Keratinocyte (primary cell): ENCODE results near the gene CENPH. TPM values are rescaled to one million over a fixed set of nuclear protein-coding genes. Genes with fewer than 3 reads are reported as not detected.

Experiments used
- DNase-seq: peaks from one replicate; pipeline ENCODE4 v3.0.0-alpha.2; 2011; ENCODE audit warnings: low read depth, missing footprints, low spot score
- FAIRE-seq: peaks from 2 replicates; lab custom pipeline; 2011; peaks lifted over from hg19 to GRCh38; lab: Jason Lieb, UNC
- H2AFZ ChIP-seq: 2 replicates; pipeline ENCODE4 v1.6.0; 2012; ENCODE audit warnings: low read length, control low read depth, inconsistent platforms; ENCODE audit not compliant: control insufficient read depth
- H3K27ac ChIP-seq: 2 replicates; pipeline ENCODE4 v1.5.1; 2011; ENCODE audit warnings: low read length; ENCODE audit not compliant: control insufficient read depth, insufficient read depth
- H3K27me3 ChIP-seq: 3 replicates; pipeline ENCODE4 v1.6.0; 2011; ENCODE audit warnings: low read length; ENCODE audit not compliant: control insufficient read depth, insufficient read depth; ENCODE audit errors: extremely low read depth
- H3K36me3 ChIP-seq, 2 experiments: 2 replicates in 1 of 2; 3 replicates in 1 of 2; pipeline ENCODE4 v1.5.1; 2011; ENCODE audit warnings: low read length in 2 of 2, mild to moderate bottlenecking in 1 of 2; ENCODE audit not compliant: control insufficient read depth in 2 of 2, insufficient read depth in 2 of 2; ENCODE audit errors: extremely low read depth in 1 of 2
- H3K4me1 ChIP-seq: 3 replicates; pipeline ENCODE4 v1.5.1; 2011; ENCODE audit warnings: low read length; ENCODE audit not compliant: control insufficient read depth, insufficient read depth; ENCODE audit errors: extremely low read depth
- H3K4me2 ChIP-seq: 3 replicates; pipeline ENCODE4 v1.6.0; 2011; ENCODE audit warnings: low read depth, low read length; ENCODE audit not compliant: control insufficient read depth, insufficient read depth; ENCODE audit errors: extremely low read depth
- H3K4me3 ChIP-seq, 3 experiments: fragments of 200-600 bp in 1 of 3; sonication (generic) in 1 of 3; 2 replicates in 2 of 3; 3 replicates in 1 of 3; pipeline ENCODE4 v1.5.1; 2011 to 2016; ENCODE audit warnings: low read length in 3 of 3, mild to moderate bottlenecking in 3 of 3, control low read depth in 2 of 3, inconsistent platforms in 1 of 3, low read depth in 1 of 3, mixed read lengths in 1 of 3, mixed run types in 1 of 3, moderate library complexity in 1 of 3; ENCODE audit not compliant: control insufficient read depth in 2 of 3, insufficient read depth in 2 of 3; ENCODE audit errors: extremely low read depth in 1 of 3
- H3K79me2 ChIP-seq: 2 replicates; pipeline ENCODE4 v1.6.0; 2012; ENCODE audit warnings: low read length; ENCODE audit not compliant: control insufficient read depth, insufficient read depth
- H3K9ac ChIP-seq: 3 replicates; pipeline ENCODE4 v1.6.0; 2011; ENCODE audit warnings: low read length; ENCODE audit not compliant: control insufficient read depth, insufficient read depth; ENCODE audit errors: extremely low read depth
- H3K9me1 ChIP-seq: 3 replicates; pipeline ENCODE4 v1.6.0; 2011; ENCODE audit warnings: low read length; ENCODE audit not compliant: control insufficient read depth, insufficient read depth; ENCODE audit errors: extremely low read depth
- H3K9me3 ChIP-seq: 2 replicates; pipeline ENCODE4 v1.5.1; 2012; ENCODE audit warnings: low read depth, low read length; ENCODE audit not compliant: control insufficient read depth
- H4K20me1 ChIP-seq: 3 replicates; pipeline ENCODE4 v1.6.0; 2011; ENCODE audit warnings: low read length; ENCODE audit not compliant: control insufficient read depth, insufficient read depth; ENCODE audit errors: extremely low read depth
- EZH2 ChIP-seq: IDR thresholded peaks from one replicate; pipeline ENCODE4 v1.6.1; 2012; ENCODE audit warnings: inconsistent platforms, mild to moderate bottlenecking, low read length, moderate library complexity
- dilution Hi-C: fragments of 300-500 bp; cut with MboI; formaldehyde crosslinking; loops from one replicate; pipeline ENCODE4 v1.7.0; 2020; ENCODE audit warnings: low sequenced_read_pairs; ENCODE audit not compliant: extremely low pct_ligation_motif_present
- polyA plus RNA-seq, 5 experiments: library from polyadenylated mRNA; depleted of rRNA in 3 of 5; stranded (reverse) in 3 of 5; stranded (forward) in 1 of 5; unstranded in 1 of 5; fragments of >200 nt; gene quantifications; 1 replicate in 1 of 5; 2 replicates in 3 of 5; 3 replicates in 1 of 5; pipeline versions ENCODE4 v1.2.1 to v1.2.3, GENCODE V29; 2011 to 2012; ENCODE audit warnings: missing spikeins in 2 of 5, low read depth in 1 of 5, low replicate concordance in 1 of 5
- TF ChIP-seq, protein P1 (sequence below), 3 experiments: IDR thresholded peaks in 1 of 3; conservative IDR thresholded peaks in 1 of 3; optimal IDR thresholded peaks in 1 of 3; 2 replicates in 2 of 3; 3 replicates in 1 of 3; pipeline versions ENCODE3 to v1.5.1; 2011; ENCODE audit warnings: low read length in 3 of 3, mild to moderate bottlenecking in 3 of 3, moderate library complexity in 2 of 3, control low read depth in 1 of 3, inconsistent platforms in 1 of 3; ENCODE audit not compliant: insufficient read depth in 2 of 3; ENCODE audit errors: extremely low read depth in 1 of 3

The CENPH gene
- polyA plus RNA-seq, 1 donor (not counting 4 experiments of a cell fraction or from before 2014, with no cell fraction given) = 13.4 TPM

DNA sequence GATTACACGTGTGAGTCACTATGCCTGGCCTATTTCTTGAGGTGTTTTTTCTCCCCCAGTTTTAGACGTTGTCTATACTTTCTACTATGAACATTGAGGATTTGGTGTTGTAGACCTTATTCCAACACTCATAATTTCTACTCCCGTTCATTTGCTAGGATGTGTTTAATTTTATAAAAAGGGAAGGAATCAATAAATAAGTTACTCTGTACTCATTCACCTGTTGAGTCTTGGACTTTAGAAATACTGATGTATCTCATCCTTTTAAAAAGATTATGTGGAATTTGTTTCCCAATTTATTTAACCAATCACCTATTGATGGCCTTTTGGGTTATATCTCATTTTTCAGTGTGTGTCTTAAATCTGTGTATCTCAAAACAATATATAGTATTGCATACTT, 48.5 kb downstream of the CENPH start:
- peaks cover 4 to 21% of the 10 kb centered on the region in 2 experiments for H3K36me3 ChIP-seq
- peak overlapping the region; percentile 93 for H3K4me2 ChIP-seq
- peaks cover 63% of the 10 kb centered on the region for H3K79me2 ChIP-seq
- no peak for FAIRE-seq
- H3K4me3 ChIP-seq = no peak overlapping the region
- H3K9me1 ChIP-seq = no peaks in the 10 kb centered on the region
- no peaks in the 10 kb centered on the region for H4K20me1 ChIP-seq
- H3K27me3 ChIP-seq = no peaks in the 10 kb centered on the region
- TF ChIP-seq, protein P1, sequence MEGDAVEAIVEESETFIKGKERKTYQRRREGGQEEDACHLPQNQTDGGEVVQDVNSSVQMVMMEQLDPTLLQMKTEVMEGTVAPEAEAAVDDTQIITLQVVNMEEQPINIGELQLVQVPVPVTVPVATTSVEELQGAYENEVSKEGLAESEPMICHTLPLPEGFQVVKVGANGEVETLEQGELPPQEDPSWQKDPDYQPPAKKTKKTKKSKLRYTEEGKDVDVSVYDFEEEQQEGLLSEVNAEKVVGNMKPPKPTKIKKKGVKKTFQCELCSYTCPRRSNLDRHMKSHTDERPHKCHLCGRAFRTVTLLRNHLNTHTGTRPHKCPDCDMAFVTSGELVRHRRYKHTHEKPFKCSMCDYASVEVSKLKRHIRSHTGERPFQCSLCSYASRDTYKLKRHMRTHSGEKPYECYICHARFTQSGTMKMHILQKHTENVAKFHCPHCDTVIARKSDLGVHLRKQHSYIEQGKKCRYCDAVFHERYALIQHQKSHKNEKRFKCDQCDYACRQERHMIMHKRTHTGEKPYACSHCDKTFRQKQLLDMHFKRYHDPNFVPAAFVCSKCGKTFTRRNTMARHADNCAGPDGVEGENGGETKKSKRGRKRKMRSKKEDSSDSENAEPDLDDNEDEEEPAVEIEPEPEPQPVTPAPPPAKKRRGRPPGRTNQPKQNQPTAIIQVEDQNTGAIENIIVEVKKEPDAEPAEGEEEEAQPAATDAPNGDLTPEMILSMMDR (optimal IDR thresholded peaks at IDR 0.05 in 1 of 3, IDR thresholded peaks at IDR 0.05 in 1 of 3, conservative IDR thresholded peaks at IDR 0.05 in 1 of 3; ENCODE audit: extremely low read depth in 1 of 3, insufficient read depth in 2 of 3, low read length in 3 of 3) = no peak
- TF ChIP-seq EZH2 = no peak
- peak overlapping the region; percentile 78 for H3K27ac ChIP-seq
- H3K9ac ChIP-seq = no peak overlapping the region
- no peaks in the 10 kb centered on the region for H3K9me3 ChIP-seq
- H2AFZ ChIP-seq = no peak overlapping the region
- dilution Hi-C loops = no loop called here
- DNase-seq = no peak
- H3K4me1 ChIP-seq = peaks cover 46% of the 10 kb centered on the region

DNA sequence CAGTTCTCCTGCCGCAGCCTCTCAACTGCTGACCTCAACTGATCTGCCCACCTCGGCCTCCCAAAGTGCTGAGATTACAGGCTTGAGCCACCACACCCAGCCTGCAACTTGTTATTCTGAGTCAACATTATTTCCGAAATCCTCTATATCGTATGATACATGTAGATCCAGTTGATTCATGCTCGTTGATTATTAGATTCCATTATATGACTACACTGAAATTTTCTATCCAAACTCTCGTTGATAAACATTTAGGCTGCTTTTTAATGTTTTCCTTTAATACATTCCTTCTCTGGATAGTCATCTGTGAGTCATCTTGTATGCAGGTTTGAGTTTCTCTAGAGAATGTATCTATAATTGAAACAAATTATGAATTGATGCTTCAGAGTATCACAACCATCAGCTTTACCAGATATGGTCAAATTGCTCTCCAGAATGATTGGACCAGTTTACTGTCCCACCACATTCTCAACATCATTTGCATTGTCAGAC, 49.4 kb downstream of the CENPH start:
- DNase-seq = peak; percentile 69
- FAIRE-seq = no peak
- peak overlapping the region in 1 of 3 experiments; percentile 23 for H3K4me3 ChIP-seq
- peak overlapping the region; percentile 79 for H3K27ac ChIP-seq
- H3K9me1 ChIP-seq = no peaks in the 10 kb centered on the region
- H3K9me3 ChIP-seq = no peaks in the 10 kb centered on the region
- H3K9ac ChIP-seq = peak overlapping the region; percentile 48
- H3K27me3 ChIP-seq = no peaks in the 10 kb centered on the region
- dilution Hi-C loops = no loop called here
- H3K79me2 ChIP-seq = peaks cover 72% of the 10 kb centered on the region
- no peaks in the 10 kb centered on the region for H4K20me1 ChIP-seq
- TF ChIP-seq, protein P1 (optimal IDR thresholded peaks at IDR 0.05 in 1 of 3, IDR thresholded peaks at IDR 0.05 in 1 of 3, conservative IDR thresholded peaks at IDR 0.05 in 1 of 3; ENCODE audit: extremely low read depth in 1 of 3, insufficient read depth in 2 of 3, low read length in 3 of 3) = no peak
- TF ChIP-seq EZH2 = no peak
- peaks cover 4 to 21% of the 10 kb centered on the region in 2 experiments for H3K36me3 ChIP-seq
- peaks cover 47% of the 10 kb centered on the region for H3K4me1 ChIP-seq
- peak overlapping the region; percentile 93 for H3K4me2 ChIP-seq
- H2AFZ ChIP-seq = no peak overlapping the region
